Measurements from ENCODE around the gene SLC16A13.
"Not testable (repeated sequence)": the region's sequence is repeated elsewhere in the genome, so short reads cannot be mapped to it uniquely, and the experiment has no call there.

The SLC16A13 gene

DNA sequence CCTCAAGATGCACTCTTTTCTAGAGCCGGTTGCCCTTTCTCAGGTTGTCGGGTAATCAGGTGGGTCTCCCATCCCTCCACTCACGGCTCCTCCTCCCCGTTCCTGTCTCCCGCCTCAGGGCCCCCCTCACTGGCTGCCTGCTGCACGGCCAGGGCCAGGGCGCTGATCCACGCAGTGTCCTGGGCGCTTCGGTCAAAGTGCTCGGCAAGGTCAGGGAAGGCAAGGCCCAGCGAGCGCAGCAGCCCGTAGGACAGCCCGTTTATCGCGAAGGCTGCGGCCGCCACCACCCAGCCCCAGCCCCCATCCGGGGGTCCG, 7.3 kb downstream of the SLC16A13 start:
- no peak for DNase-seq (ENCODE audit: low read depth)

DNA sequence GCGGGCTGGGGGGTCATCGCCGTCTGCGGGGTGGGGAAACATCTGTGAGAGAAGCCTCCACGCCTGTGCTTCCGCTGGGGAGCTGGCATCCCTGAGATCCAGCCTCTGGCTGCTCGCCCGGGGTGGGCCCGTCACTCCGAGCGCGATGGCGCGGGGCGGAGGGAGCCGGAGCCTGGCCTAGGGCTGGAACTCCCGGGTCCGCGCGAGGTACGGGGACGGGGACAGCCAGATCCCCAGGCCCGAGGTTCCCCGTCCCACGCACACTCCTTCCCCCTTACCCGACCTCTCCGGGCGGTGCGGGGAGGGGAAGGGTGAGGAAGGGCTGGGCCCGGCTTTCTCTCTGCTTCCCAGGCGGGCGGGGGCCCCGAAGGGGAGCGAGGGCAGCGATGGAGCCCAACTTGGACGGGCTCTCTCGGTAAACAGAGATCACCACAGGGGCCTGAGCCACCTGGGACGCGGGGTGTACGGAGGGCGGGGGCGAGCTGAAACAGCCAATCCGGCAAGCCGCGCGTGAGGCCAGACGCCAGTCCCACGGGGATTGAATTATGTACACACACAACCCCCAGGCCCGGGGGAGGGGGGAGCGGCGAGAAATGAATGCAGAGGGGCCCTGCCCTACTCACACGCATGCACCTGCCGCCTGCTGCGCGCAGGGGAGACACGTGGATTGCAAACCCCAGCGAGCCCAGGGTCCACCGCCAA, 7.8 kb downstream of the SLC16A13 start, which contains the start of gene SLC16A11:
Gene SLC16A11 (minus strand): TSS at position 596 of the 702 bp plus-strand sequence. CDS start 579 bp downstream, at position 17.
- peak; percentile 52 for DNase-seq (ENCODE audit: low read depth)
- peak within 1 kb of the TSS; percentile 50 for H3K4me3 ChIP-seq (replicated peaks; ENCODE audit: low read depth, low read length)
- TF ChIP-seq, protein P1, sequence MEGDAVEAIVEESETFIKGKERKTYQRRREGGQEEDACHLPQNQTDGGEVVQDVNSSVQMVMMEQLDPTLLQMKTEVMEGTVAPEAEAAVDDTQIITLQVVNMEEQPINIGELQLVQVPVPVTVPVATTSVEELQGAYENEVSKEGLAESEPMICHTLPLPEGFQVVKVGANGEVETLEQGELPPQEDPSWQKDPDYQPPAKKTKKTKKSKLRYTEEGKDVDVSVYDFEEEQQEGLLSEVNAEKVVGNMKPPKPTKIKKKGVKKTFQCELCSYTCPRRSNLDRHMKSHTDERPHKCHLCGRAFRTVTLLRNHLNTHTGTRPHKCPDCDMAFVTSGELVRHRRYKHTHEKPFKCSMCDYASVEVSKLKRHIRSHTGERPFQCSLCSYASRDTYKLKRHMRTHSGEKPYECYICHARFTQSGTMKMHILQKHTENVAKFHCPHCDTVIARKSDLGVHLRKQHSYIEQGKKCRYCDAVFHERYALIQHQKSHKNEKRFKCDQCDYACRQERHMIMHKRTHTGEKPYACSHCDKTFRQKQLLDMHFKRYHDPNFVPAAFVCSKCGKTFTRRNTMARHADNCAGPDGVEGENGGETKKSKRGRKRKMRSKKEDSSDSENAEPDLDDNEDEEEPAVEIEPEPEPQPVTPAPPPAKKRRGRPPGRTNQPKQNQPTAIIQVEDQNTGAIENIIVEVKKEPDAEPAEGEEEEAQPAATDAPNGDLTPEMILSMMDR (IDR thresholded peaks at IDR 0.05; ENCODE audit: low read length, missing control alignments): no peak

More for the DNA sequence above, 7.3 kb downstream of the SLC16A13 start:
- H3K4me3 ChIP-seq (replicated peaks; ENCODE audit: low read depth, low read length): peak overlapping the region; percentile 50
- TF ChIP-seq, protein P1 (IDR thresholded peaks at IDR 0.05; ENCODE audit: low read length, missing control alignments): no peak

DNA sequence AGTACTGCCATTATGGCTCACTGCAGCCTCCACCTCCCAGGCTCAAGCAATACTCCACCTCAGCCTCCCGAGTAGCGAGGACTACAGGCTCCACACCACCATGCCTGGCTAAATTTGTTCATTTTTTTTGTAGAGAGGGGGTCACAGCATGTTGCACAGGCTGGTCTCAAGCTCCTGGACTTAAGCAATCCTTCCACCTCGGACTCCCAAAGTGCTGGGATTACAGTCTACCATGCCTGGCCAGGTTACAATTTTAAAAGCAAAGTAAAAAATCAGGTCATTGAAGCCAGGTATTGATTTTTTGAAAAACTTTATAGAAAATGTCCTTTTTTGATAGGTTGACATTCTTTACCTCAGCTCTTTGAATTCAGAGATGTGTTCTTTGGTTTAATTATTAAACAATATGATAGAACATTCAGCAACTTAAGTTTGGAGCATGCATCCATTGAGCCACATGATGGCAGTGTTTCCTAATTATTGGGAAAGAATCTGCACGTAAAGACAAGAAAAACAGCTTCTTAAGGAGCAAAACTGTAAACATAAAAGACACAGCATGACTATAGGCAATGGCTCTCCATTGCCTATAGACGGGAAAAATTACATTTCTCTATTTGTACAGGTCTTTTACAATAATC, 9.8 kb downstream of the SLC16A13 start:
- no peak overlapping the region for H3K4me3 ChIP-seq (replicated peaks; ENCODE audit: low read depth, low read length)
- peak; percentile 93 for DNase-seq (ENCODE audit: low read depth)
- TF ChIP-seq, protein P1 (IDR thresholded peaks at IDR 0.05; ENCODE audit: low read length, missing control alignments): peak; percentile 81

DNA sequence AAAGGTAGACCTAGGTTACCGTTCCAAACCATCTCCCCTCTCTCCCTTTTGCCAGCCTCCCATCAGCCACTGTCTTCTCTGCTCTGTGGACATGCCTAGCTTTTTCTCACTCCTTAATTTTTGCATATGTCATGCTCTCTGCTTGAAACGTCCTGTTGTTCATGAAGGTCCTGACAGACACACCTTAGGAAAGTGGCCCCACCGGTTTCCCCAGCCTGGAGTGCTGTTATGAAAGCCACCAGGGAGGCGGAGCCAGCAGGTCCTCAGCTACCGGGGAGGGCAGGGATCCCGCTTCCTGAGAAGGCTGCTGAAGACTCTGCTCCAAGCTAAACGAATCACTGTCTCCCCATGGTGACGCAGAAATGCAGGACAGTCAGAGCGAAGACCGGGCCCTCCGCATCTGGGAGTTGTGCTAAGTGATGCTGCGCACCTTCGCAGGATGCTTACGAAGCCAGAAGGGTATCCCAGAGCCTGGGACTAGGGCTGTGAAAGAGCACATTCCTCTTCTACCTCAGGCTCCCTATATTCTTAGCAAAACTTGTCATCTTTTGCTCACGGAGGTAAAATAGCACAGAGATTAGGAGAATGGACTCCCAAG, 10.4 kb downstream of the SLC16A13 start:
- TF ChIP-seq, protein P1 (IDR thresholded peaks at IDR 0.05; ENCODE audit: low read length, missing control alignments): no peak
- no peak overlapping the region for H3K4me3 ChIP-seq (replicated peaks; ENCODE audit: low read depth, low read length)
- DNase-seq (ENCODE audit: low read depth): no peak

DNA sequence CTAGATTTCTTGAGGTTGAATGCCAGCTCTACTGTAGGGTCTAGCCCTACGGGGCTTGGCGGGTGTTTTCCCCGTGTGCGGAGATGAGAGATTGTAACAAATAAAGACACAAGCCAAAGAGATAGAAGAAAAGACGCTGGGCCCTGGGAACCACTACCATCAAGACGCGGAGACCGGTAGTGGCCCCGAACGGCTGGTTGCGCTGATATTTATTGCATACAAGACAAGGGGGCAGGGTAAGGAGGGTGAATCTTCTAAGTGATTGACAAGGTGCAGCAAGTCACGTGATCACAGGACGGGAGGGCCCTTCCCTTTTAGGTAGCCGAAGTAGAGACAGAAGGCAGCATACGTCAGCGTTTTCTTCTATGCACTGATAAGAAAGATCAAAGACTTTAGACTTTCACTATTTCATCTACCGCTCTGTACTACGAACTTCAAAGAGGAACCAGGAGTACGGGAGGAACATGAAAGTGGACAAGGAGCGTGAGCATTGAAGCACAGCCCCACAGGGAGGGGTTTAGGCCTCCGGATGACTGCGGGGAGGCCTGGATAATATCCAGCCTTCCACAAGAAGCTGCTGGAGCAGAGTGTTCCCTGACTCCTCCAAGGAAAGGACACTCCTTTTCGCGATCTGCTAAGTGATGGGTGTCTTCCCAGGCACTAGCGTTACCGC, 11.0 kb downstream of the SLC16A13 start:
- not testable (repeated sequence) for H3K4me3 ChIP-seq (replicated peaks; ENCODE audit: low read depth, low read length); DNase-seq (ENCODE audit: low read depth)

DNA sequence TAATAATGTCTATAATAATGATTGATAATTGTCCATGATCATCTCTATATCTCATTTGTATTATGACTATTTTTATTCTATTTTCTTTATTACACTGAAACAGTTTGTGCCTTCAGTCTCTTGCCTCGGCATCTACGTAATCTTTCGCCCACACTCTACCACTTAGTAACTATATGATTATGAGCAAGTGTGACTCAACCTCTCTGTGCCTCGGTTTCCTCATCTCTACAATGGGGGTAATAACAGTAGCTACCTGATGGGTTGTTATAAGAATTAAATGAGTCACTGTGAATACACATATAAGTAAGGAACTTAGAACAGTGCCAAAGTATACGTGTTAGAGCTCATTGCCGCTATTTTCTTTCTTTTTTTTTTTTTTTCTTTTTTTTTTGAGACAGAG, 11.8 kb downstream of the SLC16A13 start:
- no peak for DNase-seq (ENCODE audit: low read depth)
- H3K4me3 ChIP-seq (replicated peaks; ENCODE audit: low read depth, low read length): no peak overlapping the region
- TF ChIP-seq, protein P1 (IDR thresholded peaks at IDR 0.05; ENCODE audit: low read length, missing control alignments): no peak

DNA sequence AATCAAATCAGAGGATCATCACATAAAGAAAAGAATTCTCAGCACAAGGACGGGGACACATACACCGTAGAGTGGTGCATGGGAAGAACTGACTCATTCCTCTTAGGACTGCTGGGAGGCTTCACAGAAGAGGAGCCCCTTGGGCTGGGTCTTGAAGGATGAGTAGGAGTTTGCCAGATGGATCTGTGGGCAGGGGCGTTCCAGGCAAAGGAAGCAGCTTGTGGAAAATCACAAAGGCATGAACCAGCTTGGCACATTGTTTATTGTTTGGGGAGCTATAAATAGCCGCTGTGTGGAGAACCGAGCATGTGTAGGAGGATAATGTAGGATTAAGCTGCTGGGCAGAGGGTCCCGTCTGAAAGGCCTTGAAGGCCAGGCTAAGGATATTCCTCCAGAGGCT, 13.2 kb downstream of the SLC16A13 start:
- H3K4me3 ChIP-seq (replicated peaks; ENCODE audit: low read depth, low read length): no peak overlapping the region
- TF ChIP-seq, protein P1 (IDR thresholded peaks at IDR 0.05; ENCODE audit: low read length, missing control alignments): no peak
- DNase-seq (ENCODE audit: low read depth): no peak

DNA sequence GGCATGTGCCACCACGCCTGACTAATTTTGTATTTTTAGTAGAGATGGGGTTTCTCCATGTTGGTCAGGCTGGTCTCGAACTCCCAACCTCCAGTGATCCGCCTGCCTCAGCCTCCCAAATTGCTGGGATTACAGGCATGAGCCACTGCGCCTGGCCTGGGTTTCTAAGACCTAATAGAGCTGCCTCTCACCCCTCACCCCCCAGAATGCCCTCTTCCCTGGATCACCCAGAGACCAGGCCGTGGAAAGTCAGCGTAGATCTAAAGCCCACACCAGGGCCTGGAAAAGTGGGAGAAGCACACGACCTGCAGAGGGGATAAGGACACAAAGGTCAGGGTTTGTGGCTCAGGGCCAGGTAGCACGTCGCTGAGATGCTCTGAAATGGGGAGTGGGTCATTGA, 14.8 kb downstream of the SLC16A13 start:
- DNase-seq (ENCODE audit: low read depth); H3K4me3 ChIP-seq (replicated peaks; ENCODE audit: low read depth, low read length): not testable (repeated sequence)

Measured in fibroblast of pulmonary artery (primary cell).